A549 (cell line): Measurements from ENCODE around the gene SNX11.

Experiments used
- CTCF ChIP-seq: fragments of >200 bp; sonication (Bioruptor Twin); formaldehyde crosslinking; IDR thresholded peaks from 3 replicates; pipeline ENCODE4 v1.5.1; 2016
- EP300 ChIP-seq, 2 experiments: fragments of >200 bp; sonication (Bioruptor Twin); formaldehyde crosslinking; IDR thresholded peaks; 2 replicates in 1 of 2; 3 replicates in 1 of 2; pipeline ENCODE4 v1.6.1; 2016 to 2017
- REST ChIP-seq: fragments of 200-600 bp; sonication (generic); IDR thresholded peaks from 2 replicates; pipeline ENCODE4 v1.6.1; 2016; ENCODE audit warnings: antibody characterized with exemption, mild to moderate bottlenecking, moderate library complexity
- SMC3 ChIP-seq: fragments of >200 bp; sonication (Bioruptor Twin); formaldehyde crosslinking; IDR thresholded peaks from 3 replicates; pipeline ENCODE4 v1.6.1; 2018; ENCODE audit warnings: inconsistent platforms

GRCh38 chr17:48066192-48066591 lies 41.4 kb upstream of the SNX11 start:
- no peak for TF ChIP-seq REST
- no peak for TF ChIP-seq EP300 (IDR thresholded peaks at IDR 0.05)
- no peak for TF ChIP-seq SMC3
- no peak for TF ChIP-seq CTCF
